ENCODE results near the gene ZNF106. TPM values are rescaled to one million over a fixed set of nuclear protein-coding genes. Genes with fewer than 3 reads are reported as not detected.

The ZNF106 gene
- total RNA-seq, 1 experiment from 2014 or later = 61.4 TPM

DNA sequence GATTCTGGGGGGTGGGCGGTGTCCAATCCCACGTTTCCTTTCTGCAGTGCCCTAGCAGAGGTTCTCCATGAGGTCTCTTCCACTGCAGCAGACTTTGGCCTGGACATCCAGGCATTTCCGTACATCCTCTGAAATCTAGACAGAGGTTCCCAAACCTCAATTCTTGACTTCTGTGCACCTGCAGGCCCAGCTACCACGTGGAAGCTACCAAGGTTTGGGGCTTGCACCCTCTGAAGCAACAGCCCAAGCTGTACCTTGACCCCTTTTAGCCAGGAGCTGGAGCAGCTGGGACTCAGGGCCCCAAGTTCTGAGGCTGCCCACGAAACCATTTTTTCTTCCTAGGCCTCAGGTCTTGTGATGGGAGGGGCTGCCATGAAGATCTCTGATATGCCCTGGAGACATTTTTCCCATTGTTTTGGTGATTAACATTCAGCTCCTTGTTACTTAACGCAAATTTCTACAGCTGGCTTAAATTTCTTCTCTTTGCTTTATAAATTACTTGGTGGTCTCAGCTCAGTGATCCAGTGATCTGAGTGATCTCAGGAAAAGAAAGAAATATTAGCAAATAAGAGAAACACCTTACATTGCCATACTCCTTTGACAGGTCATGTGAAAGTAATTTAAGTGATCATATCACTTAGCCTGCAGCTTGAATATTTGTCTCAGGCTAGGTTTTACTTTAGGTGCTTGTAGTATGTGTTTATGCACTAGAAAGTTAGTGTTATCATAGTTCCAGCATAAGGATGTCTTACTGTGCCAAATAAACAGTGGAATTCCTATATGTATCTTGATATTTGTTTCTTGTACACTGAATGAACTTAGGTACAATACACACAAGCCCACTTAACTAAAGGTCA is 7.5 kb upstream of the ZNF106 start:
- Mint-ChIP-seq H3K4me3 (ENCODE audit: unreplicated experiment) (peak overlapping the region; percentile 16), H3K36me3 (ENCODE audit: insufficient read depth, unreplicated experiment) (peaks cover 5% of the 10 kb centered on the region), H3K9me3 (ENCODE audit: unreplicated experiment) (no peaks in the 10 kb centered on the region), H3K4me1 (ENCODE audit: insufficient read depth, unreplicated experiment) (peaks cover 25% of the 10 kb centered on the region), H3K27me3 (ENCODE audit: insufficient read depth, unreplicated experiment) (no peaks in the 10 kb centered on the region), H3K27ac (ENCODE audit: low read depth, unreplicated experiment) (peak overlapping the region; percentile 90)
- ChIA-PET POLR2A (interaction anchor here (0.7 to 3.4 kb wide), 7 partner anchors 7 to 225 kb away, joined by 3 to 29 read pairs (median 6); partner anchors contain the start of genes GANC, HAUS2, LRRC57 and TMEM87A), CTCF (interaction anchor here (0.6 to 1.3 kb wide), 2 partner anchors 27 to 41 kb away, joined by 3 read pairs; no protein-coding TSS in a partner anchor)
- DNase-seq (ENCODE audit: unreplicated experiment) = no peak
- intact Hi-C loops (cut with micrococcal nuclease) = loop anchor here (5.0 to 10.0 kb wide), 3 partner anchors 49 to 224 kb away; partner anchors contain the start of genes GANC, HAUS2, LRRC57 and TMEM87A
- TF ChIP-seq, protein P1, sequence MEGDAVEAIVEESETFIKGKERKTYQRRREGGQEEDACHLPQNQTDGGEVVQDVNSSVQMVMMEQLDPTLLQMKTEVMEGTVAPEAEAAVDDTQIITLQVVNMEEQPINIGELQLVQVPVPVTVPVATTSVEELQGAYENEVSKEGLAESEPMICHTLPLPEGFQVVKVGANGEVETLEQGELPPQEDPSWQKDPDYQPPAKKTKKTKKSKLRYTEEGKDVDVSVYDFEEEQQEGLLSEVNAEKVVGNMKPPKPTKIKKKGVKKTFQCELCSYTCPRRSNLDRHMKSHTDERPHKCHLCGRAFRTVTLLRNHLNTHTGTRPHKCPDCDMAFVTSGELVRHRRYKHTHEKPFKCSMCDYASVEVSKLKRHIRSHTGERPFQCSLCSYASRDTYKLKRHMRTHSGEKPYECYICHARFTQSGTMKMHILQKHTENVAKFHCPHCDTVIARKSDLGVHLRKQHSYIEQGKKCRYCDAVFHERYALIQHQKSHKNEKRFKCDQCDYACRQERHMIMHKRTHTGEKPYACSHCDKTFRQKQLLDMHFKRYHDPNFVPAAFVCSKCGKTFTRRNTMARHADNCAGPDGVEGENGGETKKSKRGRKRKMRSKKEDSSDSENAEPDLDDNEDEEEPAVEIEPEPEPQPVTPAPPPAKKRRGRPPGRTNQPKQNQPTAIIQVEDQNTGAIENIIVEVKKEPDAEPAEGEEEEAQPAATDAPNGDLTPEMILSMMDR (IDR thresholded peaks at IDR 0.05; ENCODE audit: unreplicated experiment) = no peak
- BruUV-seq (replicated peaks) = no TSS peak

DNA sequence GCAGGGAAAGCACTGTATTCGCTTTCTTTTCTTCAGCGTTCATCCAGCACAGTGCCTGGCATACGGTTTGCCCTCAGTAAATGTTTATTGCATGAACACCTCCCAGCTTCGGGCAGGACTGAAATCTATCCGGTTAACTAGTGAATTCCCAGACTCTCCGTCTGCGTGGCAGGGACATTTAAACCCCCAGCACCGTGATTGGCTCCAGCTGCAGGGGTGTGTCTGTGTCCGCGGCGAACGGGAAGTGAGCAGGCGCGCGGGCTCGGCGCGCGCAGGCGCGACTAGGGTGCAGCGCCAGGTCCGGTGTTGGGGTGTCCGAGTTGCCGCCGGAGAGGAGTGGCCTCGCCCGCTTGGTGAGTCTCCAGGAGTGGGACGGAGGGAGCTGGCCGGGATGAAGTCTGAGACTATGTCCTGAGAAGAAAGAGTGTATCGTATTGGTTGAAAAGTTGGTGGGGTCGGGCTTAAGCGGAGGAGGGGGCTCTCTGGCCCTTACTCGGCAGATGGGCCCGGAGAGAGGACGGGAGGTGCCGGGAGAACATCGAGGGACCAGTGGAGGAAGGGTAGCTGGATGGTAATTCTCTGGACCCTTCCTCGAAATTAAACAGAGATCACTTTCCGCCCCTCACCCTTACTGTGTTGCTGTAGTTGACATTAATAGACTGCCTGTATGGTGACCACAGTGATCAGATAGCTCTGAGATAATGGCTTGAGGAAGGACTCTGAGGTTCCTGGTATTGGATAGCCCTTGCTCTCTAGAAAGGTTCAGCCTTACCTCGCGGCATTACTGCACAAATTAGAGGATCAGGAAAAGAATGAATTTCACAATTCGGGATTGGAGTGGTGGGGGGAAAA is 4.6 kb upstream of the ZNF106 start, which contains the start of gene SNAP23:
TSS of gene SNAP23 (plus strand) at position 274 of the 852 bp plus-strand sequence. CDS start 16,213 bp downstream, outside the sequence.
- TSS peak; percentile 57 for BruUV-seq (replicated peaks)
- Mint-ChIP-seq H3K9me3 (ENCODE audit: unreplicated experiment) (no peaks in the 10 kb centered on the region), H3K4me1 (ENCODE audit: insufficient read depth, unreplicated experiment) (peaks cover 25% of the 10 kb centered on the region), H3K27me3 (ENCODE audit: insufficient read depth, unreplicated experiment) (no peaks in the 10 kb centered on the region), H3K27ac (ENCODE audit: low read depth, unreplicated experiment) (peak within 1 kb of the TSS; percentile 95), H3K4me3 (ENCODE audit: unreplicated experiment) (peak within 1 kb of the TSS; percentile 87), H3K36me3 (ENCODE audit: insufficient read depth, unreplicated experiment) (peaks cover under 1% of the 10 kb centered on the region)
- POLR2A ChIA-PET = interaction anchor here (0.6 to 3.9 kb wide), 20 partner anchors 9 to 523 kb away, joined by 3 to 69 read pairs (median 4); partner anchors contain the start of genes GANC, HAUS2, LRRC57 and PLA2G4F
- TF ChIP-seq, protein P1 (IDR thresholded peaks at IDR 0.05; ENCODE audit: unreplicated experiment) = no peak
- DNase-seq (ENCODE audit: unreplicated experiment) = peak; percentile 93
- intact Hi-C loops (cut with micrococcal nuclease) = loop anchor here (5.0 to 10.0 kb wide), 3 partner anchors 52 to 221 kb away; partner anchors contain the start of genes GANC, HAUS2, LRRC57 and TMEM87A
- CTCF ChIA-PET = interaction anchor here (0.7 to 1.3 kb wide), 5 partner anchors 15 to 154 kb away, joined by 3 to 4 read pairs (median 3); no protein-coding TSS in a partner anchor

DNA sequence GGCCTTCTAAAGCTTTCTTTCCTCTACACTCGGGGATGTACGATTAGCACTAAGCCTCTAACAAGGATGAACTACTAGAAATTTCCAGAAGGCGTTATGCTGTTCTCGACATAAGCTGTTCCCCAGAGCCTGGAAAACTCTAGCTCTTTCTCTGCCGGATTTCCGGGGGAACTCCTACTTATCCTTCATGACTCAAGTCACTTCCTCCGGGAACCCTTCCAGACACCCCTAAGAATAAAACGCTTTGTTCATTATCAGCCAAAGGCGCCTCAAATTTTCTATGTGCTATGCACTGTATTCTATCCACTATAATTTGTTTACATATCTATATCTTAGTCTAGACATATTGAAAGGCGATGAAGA is 4.0 kb upstream of the ZNF106 start:
- ChIA-PET CTCF (interaction anchor here (0.7 to 1.3 kb wide), 6 partner anchors 10 to 93 kb away, joined by 3 to 4 read pairs (median 3); no protein-coding TSS in a partner anchor), POLR2A (interaction anchor here (0.6 to 3.9 kb wide), 19 partner anchors 10 to 522 kb away, joined by 3 to 69 read pairs (median 4); partner anchors contain the start of genes GANC, HAUS2, LRRC57 and STARD9)
- Mint-ChIP-seq H3K9me3 (ENCODE audit: unreplicated experiment) (no peaks in the 10 kb centered on the region), H3K4me3 (ENCODE audit: unreplicated experiment) (peak overlapping the region; percentile 87), H3K36me3 (ENCODE audit: insufficient read depth, unreplicated experiment) (no peaks in the 10 kb centered on the region), H3K4me1 (ENCODE audit: insufficient read depth, unreplicated experiment) (peaks cover 25% of the 10 kb centered on the region), H3K27ac (ENCODE audit: low read depth, unreplicated experiment) (peak overlapping the region; percentile 95), H3K27me3 (ENCODE audit: insufficient read depth, unreplicated experiment) (no peaks in the 10 kb centered on the region)
- intact Hi-C loops (cut with micrococcal nuclease) = loop anchor here (5.0 to 10.0 kb wide), 3 partner anchors 52 to 220 kb away; partner anchors contain the start of genes GANC, HAUS2, LRRC57 and TMEM87A
- BruUV-seq (replicated peaks) = TSS peak; percentile 69
- DNase-seq (ENCODE audit: unreplicated experiment) = peak; percentile 62
- TF ChIP-seq, protein P1 (IDR thresholded peaks at IDR 0.05; ENCODE audit: unreplicated experiment) = no peak

Measured in MCF 10A (cell line).